HS-27A (cell line): ENCODE results near the gene SCAF1.

ENCODE experiments used
- DNase-seq: peaks from one replicate; pipeline ENCODE4 v3.0.0-alpha.2; 2012; ENCODE audit warnings: low read depth, missing footprints

SCAF1 gene, protein sequence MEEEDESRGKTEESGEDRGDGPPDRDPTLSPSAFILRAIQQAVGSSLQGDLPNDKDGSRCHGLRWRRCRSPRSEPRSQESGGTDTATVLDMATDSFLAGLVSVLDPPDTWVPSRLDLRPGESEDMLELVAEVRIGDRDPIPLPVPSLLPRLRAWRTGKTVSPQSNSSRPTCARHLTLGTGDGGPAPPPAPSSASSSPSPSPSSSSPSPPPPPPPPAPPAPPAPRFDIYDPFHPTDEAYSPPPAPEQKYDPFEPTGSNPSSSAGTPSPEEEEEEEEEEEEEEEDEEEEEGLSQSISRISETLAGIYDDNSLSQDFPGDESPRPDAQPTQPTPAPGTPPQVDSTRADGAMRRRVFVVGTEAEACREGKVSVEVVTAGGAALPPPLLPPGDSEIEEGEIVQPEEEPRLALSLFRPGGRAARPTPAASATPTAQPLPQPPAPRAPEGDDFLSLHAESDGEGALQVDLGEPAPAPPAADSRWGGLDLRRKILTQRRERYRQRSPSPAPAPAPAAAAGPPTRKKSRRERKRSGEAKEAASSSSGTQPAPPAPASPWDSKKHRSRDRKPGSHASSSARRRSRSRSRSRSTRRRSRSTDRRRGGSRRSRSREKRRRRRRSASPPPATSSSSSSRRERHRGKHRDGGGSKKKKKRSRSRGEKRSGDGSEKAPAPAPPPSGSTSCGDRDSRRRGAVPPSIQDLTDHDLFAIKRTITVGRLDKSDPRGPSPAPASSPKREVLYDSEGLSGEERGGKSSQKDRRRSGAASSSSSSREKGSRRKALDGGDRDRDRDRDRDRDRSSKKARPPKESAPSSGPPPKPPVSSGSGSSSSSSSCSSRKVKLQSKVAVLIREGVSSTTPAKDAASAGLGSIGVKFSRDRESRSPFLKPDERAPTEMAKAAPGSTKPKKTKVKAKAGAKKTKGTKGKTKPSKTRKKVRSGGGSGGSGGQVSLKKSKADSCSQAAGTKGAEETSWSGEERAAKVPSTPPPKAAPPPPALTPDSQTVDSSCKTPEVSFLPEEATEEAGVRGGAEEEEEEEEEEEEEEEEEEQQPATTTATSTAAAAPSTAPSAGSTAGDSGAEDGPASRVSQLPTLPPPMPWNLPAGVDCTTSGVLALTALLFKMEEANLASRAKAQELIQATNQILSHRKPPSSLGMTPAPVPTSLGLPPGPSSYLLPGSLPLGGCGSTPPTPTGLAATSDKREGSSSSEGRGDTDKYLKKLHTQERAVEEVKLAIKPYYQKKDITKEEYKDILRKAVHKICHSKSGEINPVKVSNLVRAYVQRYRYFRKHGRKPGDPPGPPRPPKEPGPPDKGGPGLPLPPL

DNA sequence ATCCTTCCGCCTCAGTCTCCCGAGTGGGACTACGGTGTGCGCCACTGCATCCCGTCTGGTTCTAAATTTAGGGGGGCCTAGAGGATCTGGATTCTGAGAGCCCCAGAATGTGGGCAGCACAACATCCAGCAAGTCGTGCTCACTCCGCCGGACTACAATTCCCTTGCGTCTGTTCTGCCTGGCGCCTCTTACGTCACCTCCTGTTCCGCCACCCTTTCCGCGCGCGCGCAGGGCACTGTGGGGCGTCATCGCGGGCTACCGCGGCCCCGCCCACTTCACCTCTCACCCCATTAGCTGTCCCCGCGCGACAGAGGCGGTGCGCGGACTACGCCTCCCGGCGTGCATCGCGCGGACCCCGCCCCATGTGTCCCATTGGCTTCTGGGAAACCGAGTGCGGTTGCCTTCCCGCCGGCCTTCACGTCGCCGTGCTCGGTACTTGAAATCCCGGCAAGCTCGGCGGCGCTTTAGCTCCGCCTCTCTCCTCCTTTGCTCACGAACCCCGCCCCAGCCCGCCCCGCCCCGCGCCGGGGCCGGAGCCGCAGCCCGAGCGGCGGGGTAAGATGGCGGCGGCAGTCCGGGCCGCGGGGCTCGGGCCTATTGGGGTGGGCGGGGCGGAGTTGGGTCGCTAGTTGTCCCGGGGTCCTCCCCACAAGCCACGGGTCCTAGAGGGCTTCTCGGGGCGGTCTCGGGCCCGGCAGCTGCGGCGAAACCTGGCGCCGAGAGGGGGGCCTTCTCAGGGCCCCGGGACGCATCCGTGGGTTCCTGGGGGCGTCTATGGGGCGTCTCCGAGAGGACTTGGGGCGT lies at the start of gene SCAF1:
SCAF1 (plus strand) TSS at position 522 of the 804 bp plus-strand sequence. CDS start 2,818 bp downstream, outside the sequence.
- peak; percentile 98 for DNase-seq

DNA sequence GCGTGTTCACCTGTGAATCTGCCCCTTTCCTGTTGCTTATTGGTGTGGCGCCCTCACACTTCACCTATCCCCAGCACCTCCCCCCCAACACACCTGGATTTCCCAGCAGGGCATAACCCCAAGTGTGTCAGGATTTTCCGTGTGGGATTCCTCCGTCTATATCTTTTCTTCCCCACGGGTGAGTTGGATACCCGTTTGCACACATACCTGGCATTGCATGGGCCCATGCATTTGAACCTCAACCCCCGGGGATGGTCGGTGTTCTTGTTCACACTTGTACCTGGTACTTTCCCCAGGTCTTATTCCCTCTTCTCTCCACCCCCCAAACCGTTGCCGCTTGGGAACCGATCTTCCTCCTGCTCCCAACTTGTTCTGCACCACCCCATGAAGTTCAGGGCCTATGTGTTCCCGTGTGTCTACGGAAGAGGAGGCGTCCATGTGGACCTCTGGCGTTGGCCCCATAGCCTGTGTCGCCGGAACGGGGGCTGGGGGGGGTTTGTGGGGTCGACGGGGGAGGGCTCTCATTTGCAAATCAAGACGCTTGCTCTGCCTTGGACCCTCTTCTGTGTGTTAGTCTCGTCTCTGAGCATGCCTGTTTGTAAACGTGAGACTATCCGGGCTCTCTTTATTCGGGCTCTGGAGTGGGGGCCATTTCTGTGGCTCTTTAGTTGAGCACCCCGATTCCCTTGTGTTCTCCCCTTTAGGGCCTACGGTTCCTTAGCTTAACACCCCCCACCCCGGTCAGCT lies 49.4 kb upstream of the SCAF1 start:
- no peak for DNase-seq

DNA sequence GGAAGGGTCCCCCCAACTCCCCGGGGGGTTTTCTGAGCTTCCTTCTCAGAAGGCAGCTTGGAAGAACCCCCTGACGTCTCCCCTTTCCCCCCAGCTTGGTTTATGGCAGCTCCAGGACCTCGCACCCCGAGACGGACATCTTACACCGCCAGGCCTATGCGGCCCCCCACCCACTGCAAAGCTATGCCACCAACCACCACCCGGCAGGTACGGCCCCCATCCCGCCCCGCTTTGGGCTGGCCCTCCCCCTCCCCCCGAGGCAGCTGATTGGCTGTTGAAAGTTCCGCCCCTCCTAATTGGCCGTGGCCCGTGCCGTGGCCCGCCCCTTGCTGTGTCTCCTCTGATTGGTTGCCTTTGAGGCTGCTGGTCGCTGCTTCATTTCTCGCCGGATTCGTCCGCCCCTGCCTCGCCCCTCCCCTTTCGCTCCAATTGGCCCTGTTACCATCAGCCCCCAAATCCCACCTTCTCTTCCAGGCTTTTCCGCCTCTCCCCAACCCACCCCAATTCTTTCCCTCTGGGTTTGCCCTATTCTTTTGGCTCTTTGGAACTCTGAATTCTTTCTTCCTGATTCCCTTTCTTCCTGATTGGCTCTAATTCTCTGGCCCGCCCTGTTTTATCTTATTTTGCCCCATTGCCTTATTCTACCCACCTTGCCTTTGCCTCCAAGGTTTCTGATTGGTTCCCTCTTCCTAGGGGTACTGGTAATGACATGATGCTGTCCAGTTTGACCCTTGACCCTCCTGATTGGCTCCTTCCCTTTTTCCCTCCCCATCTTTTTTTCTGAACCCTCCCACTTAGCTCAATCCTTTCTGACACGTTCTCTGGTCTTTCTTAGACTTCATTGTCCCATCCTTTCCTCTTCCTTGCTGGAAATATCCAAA lies 48.5 kb upstream of the SCAF1 start:
- peak; percentile 42 for DNase-seq

DNA sequence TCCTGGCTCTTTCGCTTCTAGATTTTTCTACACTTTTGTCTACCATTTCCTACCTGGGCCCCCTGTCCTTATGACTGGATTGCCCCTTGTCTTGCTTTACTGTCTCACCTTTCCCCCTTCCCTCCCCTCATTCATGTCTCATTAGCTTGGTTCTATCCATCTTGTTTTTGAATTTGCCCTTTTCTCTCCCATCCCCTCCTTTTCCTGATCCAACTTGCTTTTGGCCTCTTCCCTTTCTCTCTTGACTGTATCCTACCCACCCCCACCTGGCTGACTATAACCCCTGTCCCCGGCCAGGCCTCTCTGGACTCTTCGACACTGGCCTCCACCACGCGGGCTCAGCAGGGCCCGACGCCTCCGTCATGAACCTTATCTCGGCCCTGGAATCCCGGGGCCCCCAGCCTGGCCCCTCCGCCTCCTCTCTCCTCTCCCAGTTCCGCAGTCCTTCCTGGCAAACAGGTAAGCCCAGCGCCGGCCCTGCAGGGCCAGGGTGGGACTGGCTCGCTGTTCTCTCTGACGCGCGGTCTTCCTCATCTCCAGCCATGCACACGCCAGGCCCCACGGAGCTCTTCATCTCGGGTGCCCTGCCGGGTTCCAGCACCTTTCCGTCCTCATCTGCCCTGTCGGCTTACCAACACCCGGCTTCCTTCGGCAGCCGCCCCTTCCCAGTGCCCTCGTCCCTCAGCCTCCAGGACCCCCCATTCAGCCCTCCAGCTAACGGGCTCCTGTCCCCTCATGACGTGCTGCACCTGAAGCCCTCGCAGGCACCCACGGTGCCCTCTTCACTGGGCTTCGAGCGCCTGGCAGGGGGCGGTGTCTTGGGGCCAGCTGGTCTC lies 47.6 kb upstream of the SCAF1 start:
- no peak for DNase-seq

DNA sequence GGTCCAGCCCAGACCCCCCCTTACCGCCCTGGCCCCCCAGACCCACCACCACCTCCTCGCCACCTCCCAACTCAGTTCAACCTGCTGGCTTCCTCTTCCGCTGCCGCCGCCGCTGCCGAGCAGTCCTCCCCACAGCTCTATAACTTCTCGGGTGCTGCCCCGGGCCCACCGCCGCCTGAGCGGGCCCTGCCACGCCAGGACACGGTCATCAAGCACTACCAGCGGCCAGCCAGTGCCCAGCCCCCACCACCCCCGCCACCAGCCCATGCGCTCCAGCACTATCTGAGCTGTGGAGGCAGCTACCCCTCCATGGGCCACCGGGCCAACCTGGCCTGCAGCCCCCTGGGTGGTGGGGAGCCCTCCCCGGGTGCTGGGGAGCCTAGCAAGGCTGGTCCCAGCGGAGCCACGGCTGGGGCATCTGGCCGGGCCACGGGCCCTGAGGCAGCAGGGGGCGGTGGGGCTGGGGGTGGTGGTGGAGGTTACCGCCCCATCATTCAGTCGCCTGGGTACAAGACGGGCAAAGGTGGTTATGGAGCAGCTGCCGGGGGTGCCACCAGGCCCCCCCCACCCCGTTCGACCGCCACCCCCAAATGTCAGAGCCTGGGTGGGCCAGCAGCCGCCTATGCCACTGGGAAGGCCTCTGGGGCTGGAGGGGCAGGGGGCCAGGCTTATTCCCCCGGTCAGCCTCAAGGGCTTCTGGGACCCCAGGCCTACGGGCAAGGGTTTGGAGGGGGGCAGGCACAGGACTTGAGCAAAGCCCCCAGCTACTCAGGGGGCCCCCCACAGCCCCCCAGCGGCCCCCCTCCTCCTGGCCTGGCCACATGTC lies 46.8 kb upstream of the SCAF1 start:
- DNase-seq: no peak

DNA sequence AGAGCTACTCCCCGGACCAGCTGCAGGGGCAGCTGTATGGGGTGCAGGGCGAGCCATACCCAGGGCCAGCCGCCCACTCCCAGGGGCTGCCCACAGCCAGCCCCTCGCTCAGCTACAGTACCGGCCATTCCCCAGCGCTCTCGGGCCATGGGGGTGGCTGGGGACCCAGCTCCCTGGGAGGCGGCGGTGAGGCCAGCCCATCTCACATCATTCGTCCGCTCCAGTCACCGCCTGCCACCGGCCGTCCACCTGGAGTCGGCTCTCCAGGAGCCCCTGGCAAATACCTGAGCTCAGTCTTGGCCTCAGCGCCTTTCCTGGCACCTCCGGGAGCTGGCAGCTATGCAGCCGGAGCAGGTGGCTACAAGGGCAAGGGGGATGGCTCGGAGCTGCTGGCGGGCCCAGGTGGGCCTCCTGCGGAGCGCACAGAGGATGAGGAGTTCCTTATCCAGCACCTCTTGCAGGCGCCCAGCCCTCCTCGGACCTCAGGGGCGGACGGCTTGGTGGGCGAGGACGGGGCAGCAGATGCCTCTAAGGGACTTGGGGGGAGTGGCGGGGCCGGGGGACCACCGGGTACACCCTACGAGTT lies 46.1 kb upstream of the SCAF1 start:
- no peak for DNase-seq

DNA sequence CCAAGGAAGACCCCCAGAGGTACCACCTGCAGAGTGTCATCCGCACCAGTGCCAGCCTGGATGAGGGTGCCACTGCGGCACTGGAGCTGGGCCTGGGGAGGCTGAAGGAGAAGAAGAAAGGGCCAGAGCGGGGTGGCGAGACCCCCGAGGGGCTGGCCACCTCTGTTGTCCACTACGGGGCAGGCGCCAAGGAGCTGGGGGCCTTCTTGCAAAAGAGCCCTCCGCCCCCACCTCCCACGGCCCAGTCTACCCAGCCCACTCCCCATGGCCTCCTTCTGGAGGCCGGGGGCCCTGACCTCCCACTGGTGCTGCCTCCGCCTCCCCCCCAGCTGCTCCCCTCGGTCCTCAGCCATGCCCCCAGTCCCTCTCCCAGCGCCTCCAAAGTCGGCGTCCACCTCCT lies 45.6 kb upstream of the SCAF1 start:
- DNase-seq: no peak

DNA sequence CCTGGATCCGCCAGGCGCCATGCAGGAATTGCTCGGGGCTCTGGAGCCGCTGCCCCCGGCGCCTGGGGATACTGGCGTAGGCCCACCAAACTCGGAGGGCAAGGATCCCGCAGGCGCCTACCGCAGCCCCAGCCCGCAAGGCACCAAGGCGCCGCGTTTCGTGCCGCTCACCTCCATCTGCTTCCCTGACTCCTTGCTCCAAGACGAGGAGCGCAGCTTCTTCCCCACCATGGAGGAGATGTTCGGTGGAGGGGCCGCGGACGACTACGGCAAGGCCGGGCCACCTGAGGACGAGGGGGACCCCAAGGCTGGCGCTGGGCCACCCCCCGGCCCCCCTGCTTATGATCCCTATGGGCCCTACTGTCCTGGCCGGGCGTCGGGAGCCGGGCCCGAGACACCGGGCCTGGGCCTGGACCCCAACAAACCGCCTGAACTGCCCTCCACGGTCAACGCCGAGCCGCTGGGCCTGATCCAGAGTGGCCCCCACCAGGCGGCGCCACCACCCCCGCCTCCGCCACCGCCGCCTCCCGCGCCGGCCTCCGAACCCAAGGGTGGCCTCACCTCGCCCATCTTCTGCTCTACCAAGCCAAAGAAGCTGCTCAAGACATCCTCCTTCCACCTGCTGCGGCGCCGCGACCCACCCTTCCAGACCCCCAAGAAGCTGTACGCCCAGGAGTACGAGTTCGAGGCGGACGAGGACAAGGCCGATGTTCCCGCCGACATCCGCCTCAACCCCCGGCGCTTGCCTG lies 44.9 kb upstream of the SCAF1 start:
- DNase-seq: no peak

DNA sequence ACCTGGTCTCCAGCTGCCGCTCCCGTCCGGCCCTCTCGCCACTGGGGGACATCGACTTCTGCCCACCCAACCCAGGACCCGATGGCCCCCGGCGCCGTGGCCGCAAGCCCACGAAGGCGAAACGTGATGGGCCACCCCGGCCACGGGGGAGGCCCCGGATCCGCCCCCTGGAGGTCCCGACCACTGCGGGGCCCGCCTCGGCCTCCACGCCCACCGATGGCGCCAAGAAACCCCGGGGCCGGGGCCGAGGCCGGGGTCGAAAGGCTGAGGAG lies 44.4 kb upstream of the SCAF1 start:
- no peak for DNase-seq

DNA sequence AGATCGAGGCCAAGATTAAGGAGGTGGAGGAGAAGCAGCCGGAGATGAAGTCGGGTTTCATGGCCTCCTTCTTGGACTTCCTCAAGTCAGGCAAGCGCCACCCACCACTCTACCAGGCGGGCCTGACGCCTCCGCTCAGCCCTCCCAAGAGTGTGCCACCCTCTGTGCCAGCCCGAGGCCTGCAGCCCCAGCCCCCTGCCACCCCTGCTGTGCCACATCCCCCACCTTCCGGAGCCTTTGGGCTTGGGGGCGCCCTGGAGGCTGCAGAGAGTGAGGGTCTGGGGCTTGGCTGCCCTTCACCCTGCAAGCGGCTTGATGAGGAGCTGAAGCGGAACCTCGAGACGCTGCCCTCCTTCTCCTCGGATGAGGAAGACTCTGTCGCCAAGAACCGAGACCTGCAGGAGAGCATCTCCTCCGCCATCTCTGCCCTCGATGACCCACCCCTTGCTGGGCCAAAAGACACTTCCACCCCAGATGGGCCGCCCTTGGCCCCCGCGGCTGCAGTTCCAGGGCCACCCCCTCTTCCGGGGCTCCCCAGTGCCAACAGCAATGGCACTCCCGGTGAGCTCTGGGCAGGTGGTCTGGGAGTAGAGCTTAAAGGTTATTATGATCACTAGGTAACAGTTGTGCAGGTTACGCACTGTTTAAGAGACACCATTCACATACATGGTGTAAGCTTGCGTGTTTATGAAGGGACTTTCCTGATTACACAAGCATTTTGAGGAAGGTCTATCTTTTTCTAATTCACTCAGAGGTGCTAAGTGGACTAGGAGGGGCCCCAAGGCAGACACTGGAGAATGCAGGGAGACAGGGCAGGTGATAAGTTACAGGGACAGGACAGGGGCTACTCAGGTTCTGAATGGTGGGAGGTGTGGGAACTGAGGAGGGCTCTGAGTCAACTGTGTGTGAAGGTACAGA lies 42.4 kb upstream of the SCAF1 start:
- no peak for DNase-seq

DNA sequence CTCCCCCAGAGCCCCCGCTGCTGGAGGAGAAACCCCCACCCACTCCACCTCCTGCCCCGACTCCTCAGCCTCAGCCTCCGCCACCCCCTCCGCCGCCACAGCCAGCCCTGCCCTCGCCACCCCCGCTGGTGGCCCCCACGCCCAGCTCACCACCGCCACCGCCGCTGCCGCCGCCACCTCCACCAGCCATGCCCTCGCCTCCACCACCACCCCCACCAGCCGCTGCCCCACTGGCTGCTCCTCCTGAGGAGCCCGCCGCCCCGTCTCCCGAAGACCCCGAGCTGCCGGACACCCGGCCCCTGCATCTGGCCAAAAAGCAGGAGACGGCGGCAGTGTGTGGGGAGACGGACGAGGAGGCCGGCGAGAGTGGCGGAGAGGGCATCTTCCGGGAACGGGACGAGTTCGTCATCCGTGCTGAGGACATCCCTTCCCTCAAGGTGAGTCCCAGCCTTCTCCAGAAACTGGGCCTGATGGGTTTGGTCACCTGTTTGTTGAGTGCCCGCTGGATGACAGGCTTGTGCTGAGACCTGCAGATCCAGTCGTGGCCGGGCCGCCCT lies 40.4 kb upstream of the SCAF1 start:
- no peak for DNase-seq

DNA sequence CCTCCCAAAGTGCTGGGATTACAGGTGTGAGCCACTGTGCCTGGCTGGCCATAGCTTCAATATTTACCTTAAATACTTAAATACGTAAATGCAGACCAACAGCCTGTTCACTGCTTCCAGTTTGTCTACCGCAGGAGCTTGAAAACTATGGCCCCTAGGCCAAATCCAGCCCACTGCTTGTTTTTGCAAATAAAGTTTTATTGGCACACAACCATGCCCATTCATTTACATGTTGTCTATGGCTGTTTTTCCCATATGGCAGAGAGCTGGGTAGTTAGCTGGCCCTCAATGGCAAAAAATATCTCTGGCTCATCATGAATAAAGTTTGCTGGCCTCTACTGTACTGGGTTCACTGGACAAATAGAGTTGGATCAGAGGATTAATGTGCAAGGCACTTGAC lies 39.2 kb upstream of the SCAF1 start:
- no peak for DNase-seq

DNA sequence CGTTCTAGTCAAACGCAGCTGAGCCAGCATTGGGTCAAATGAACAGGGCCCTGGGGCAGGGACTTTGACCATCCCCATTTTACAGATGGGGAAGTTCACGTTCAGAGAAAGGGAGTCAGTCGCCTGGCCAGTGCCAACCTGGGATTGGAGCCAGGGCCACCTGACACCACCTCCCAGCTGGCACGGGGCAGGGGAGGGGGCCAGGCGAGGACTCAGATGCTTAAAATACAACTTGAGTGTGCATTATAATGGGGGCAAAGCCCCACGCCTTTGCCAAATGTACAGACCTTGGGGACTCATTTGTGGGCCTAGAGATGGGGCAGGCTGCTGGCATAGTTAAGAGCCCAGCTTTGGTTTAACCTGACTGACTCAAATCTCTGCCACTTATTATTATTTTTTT lies 36.4 kb upstream of the SCAF1 start:
- DNase-seq: no peak

DNA sequence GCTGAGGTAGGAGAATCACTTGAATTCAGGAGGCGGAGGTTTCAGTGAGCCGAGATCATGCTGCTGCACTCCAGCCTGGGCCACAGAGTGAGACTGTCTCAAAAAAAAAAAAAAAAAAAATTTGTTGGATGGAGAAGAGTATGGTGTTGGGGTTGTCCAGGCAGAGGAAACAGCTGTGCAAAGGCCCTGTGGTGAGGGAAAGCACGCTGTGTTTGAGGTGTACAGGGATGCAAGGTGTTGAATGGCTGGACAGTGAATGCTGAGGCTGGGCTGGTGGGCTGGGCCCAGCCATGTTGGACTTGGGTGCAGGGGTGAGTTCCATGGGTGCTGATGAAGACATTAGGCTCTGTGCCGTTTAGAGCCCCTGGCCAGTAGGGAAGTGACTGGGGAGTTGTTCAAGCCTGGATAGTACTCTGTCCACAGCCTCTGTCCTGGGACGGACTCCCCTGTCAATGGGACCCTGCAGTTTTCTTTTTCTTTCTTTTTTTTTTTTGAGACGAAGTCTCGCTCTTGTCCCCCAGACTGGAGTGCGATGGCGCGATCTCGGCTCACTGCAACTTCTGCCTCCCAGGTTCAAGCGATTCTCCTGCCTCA lies 32.4 kb upstream of the SCAF1 start:
- no peak for DNase-seq

DNA sequence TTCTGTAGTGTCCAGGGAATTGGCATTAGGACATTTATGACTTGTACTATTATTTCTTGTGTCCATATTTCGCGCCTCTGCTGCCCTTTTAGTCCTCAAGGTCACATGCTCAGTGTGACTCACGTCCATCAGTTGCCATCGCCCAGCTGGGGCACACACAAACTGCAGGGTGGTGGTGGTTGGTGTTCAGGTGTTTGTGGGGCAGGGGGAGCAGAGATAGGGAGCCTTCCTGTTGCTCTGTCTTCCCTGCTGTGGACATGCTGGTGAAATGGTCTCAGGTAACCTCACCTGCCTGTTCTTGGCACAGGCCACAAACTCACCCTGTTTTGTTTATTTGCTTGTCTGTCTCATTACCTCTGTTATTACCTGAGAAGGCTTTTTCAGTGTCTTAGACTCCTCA lies 28.6 kb upstream of the SCAF1 start:
- peak; percentile 41 for DNase-seq
